Measurements from ENCODE around the gene SCRN1. TPM values are rescaled to one million over a fixed set of nuclear protein-coding genes. Genes with fewer than 3 reads are reported as not detected.

The SCRN1 gene
- total and polyA plus RNA-seq, 8 donors, result 25.5 to 42.6 (median 36.9) TPM

Other genes starting within 250 kb of the SCRN1 start
- gene WIPF3, start 183.3 kb downstream of the SCRN1 start, total RNA-seq, result under 1 TPM in 1 of 2 donors, not detected in 1; 0.50 TPM
- 1 to 10 TPM in 5 of 6 donors, under 1 TPM in 1; 0.96 to 1.7 (median 1.1) TPM for gene WIPF3, start 183.3 kb downstream of the SCRN1 start, polyA plus RNA-seq (ENCODE audit: insufficient read length in 6 of 6)
- 10 to 100 TPM; 26.7 to 32.6 TPM for gene FKBP14, start 36.9 kb upstream of the SCRN1 start, total RNA-seq
- gene FKBP14, start 36.9 kb upstream of the SCRN1 start, polyA plus RNA-seq (ENCODE audit: insufficient read length in 6 of 6), result 10 to 100 TPM; 27.1 to 38.9 (median 33.0) TPM
- 10 to 100 TPM in 1 of 2 donors, 1 to 10 TPM in 1; 9.8 to 13.2 TPM for gene PLEKHA8, start 38.6 kb upstream of the SCRN1 start, total RNA-seq
- gene PLEKHA8, start 38.6 kb upstream of the SCRN1 start, polyA plus RNA-seq (ENCODE audit: insufficient read length in 6 of 6), result 10 to 100 TPM; 16.1 to 19.2 (median 18.7) TPM
- gene MTURN, start 145.2 kb upstream of the SCRN1 start, total RNA-seq, result 10 to 100 TPM; 15.6 to 18.2 TPM
- 10 to 100 TPM; 60.8 to 78.2 (median 68.4) TPM for gene MTURN, start 145.2 kb upstream of the SCRN1 start, polyA plus RNA-seq (ENCODE audit: insufficient read length in 6 of 6)